Measurements from ENCODE around the gene RNF222.
A peak's percentile ranks its signal among the peaks of the same experiment; 100 is the strongest.

The RNF222 gene

GRCh38 chr17:8387914-8388651 lies 9.5 kb downstream of the RNF222 start:
- no peak for DNase-seq (ENCODE audit: low read depth, low spot score)
- Histone ChIP-seq H3K36me3 (ENCODE audit: insufficient read depth, insufficient read length, low read length) (no peaks in the 10 kb centered on the region), H3K9ac (ENCODE audit: insufficient read length, low read depth) (no peak overlapping the region), H3K9me3 (ENCODE audit: insufficient read depth, low read length) (no peaks in the 10 kb centered on the region), H3K27me3 (ENCODE audit: insufficient read depth, insufficient read length) (no peaks in the 10 kb centered on the region), H3K4me1 (ENCODE audit: insufficient read depth, insufficient read length) (peaks cover 4% of the 10 kb centered on the region), H3K4me3 (ENCODE audit: insufficient read length, low read depth) (no peak overlapping the region)
- TF ChIP-seq YY1 (IDR thresholded peaks at IDR 0.05; ENCODE audit: insufficient read depth, insufficient read length) = no peak
- no peak for TF ChIP-seq SUZ12 (IDR thresholded peaks at IDR 0.05; ENCODE audit: extremely low read depth, insufficient read depth, insufficient read length)
- no peak for TF ChIP-seq ZNF274 (IDR thresholded peaks at IDR 0.05; ENCODE audit: low read depth, low read length)

GRCh38 chr17:8386841-8387240 lies 10.8 kb downstream of the RNF222 start:
- no peaks in the 10 kb centered on the region for H3K4me1 ChIP-seq (ENCODE audit: insufficient read depth, insufficient read length)
- TF ChIP-seq SUZ12 (IDR thresholded peaks at IDR 0.05; ENCODE audit: extremely low read depth, insufficient read depth, insufficient read length) (no peak), YY1 (IDR thresholded peaks at IDR 0.05; ENCODE audit: insufficient read depth, insufficient read length) (no peak), ZNF274 (IDR thresholded peaks at IDR 0.05; ENCODE audit: low read depth, low read length) (no peak)
- peaks cover 6% of the 10 kb centered on the region for H3K36me3 ChIP-seq (ENCODE audit: insufficient read depth, insufficient read length, low read length)
- no peak for DNase-seq (ENCODE audit: low read depth, low spot score)
- H3K9me3 ChIP-seq (ENCODE audit: insufficient read depth, low read length) = no peaks in the 10 kb centered on the region
- no peaks in the 10 kb centered on the region for H3K27me3 ChIP-seq (ENCODE audit: insufficient read depth, insufficient read length)
- H3K9ac ChIP-seq (ENCODE audit: insufficient read length, low read depth) = no peak overlapping the region
- H3K4me3 ChIP-seq (ENCODE audit: insufficient read length, low read depth) = no peak overlapping the region

GRCh38 chr17:8384801-8385378 lies 12.7 kb downstream of the RNF222 start:
- DNase-seq (ENCODE audit: low read depth, low spot score) = no peak
- H3K4me3 ChIP-seq (ENCODE audit: insufficient read length, low read depth) = no peak overlapping the region
- peak overlapping the region; percentile 56 for H3K9ac ChIP-seq (ENCODE audit: insufficient read length, low read depth)
- no peaks in the 10 kb centered on the region for H3K4me1 ChIP-seq (ENCODE audit: insufficient read depth, insufficient read length)
- no peaks in the 10 kb centered on the region for H3K27me3 ChIP-seq (ENCODE audit: insufficient read depth, insufficient read length)
- H3K36me3 ChIP-seq (ENCODE audit: insufficient read depth, insufficient read length, low read length) = peaks cover 26% of the 10 kb centered on the region
- TF ChIP-seq YY1 (IDR thresholded peaks at IDR 0.05; ENCODE audit: insufficient read depth, insufficient read length) (no peak), ZNF274 (IDR thresholded peaks at IDR 0.05; ENCODE audit: low read depth, low read length) (no peak), SUZ12 (IDR thresholded peaks at IDR 0.05; ENCODE audit: extremely low read depth, insufficient read depth, insufficient read length) (no peak)
- no peaks in the 10 kb centered on the region for H3K9me3 ChIP-seq (ENCODE audit: insufficient read depth, low read length)

- Histone ChIP-seq H3K4me3 (ENCODE audit: insufficient read length, low read depth) (peak within 1 kb of the TSS; percentile 91), H3K27me3 (ENCODE audit: insufficient read depth, insufficient read length) (no peaks in the 10 kb centered on the region), H3K36me3 (ENCODE audit: insufficient read depth, insufficient read length, low read length) (peaks cover 41% of the 10 kb centered on the region), H3K9me3 (ENCODE audit: insufficient read depth, low read length) (no peaks in the 10 kb centered on the region), H3K4me1 (ENCODE audit: insufficient read depth, insufficient read length) (no peaks in the 10 kb centered on the region), H3K9ac (ENCODE audit: insufficient read length, low read depth) (peak within 1 kb of the TSS; percentile 92)
- no peak for TF ChIP-seq SUZ12 (IDR thresholded peaks at IDR 0.05; ENCODE audit: extremely low read depth, insufficient read depth, insufficient read length)
- TF ChIP-seq ZNF274 (IDR thresholded peaks at IDR 0.05; ENCODE audit: low read depth, low read length) = no peak
- TF ChIP-seq YY1 (IDR thresholded peaks at IDR 0.05; ENCODE audit: insufficient read depth, insufficient read length) = peak; percentile 64
- peak; percentile 94 for DNase-seq (ENCODE audit: low read depth, low spot score)
Observed at GRCh38 chr17:8383143-8383822, 14.3 kb downstream of the RNF222 start, which contains the start of gene RPL26. TSS of gene RPL26 (minus strand) at chr17:8383193. CDS start at chr17:8382310, 883 bp downstream.

GRCh38 chr17:8382880-8383142 lies 14.8 kb downstream of the RNF222 start:
- Histone ChIP-seq H3K9ac (ENCODE audit: insufficient read length, low read depth) (peak overlapping the region; percentile 78), H3K4me3 (ENCODE audit: insufficient read length, low read depth) (peak overlapping the region; percentile 91), H3K27me3 (ENCODE audit: insufficient read depth, insufficient read length) (no peaks in the 10 kb centered on the region), H3K9me3 (ENCODE audit: insufficient read depth, low read length) (no peaks in the 10 kb centered on the region), H3K36me3 (ENCODE audit: insufficient read depth, insufficient read length, low read length) (peaks cover 45% of the 10 kb centered on the region), H3K4me1 (ENCODE audit: insufficient read depth, insufficient read length) (no peaks in the 10 kb centered on the region)
- no peak for DNase-seq (ENCODE audit: low read depth, low spot score)
- TF ChIP-seq YY1 (IDR thresholded peaks at IDR 0.05; ENCODE audit: insufficient read depth, insufficient read length) (no peak), SUZ12 (IDR thresholded peaks at IDR 0.05; ENCODE audit: extremely low read depth, insufficient read depth, insufficient read length) (no peak), ZNF274 (IDR thresholded peaks at IDR 0.05; ENCODE audit: low read depth, low read length) (no peak)

GRCh38 chr17:8382052-8382879 lies 15.4 kb downstream of the RNF222 start:
- Histone ChIP-seq H3K9me3 (ENCODE audit: insufficient read depth, low read length) (no peaks in the 10 kb centered on the region), H3K9ac (ENCODE audit: insufficient read length, low read depth) (peak overlapping the region; percentile 78), H3K27me3 (ENCODE audit: insufficient read depth, insufficient read length) (no peaks in the 10 kb centered on the region), H3K36me3 (ENCODE audit: insufficient read depth, insufficient read length, low read length) (peaks cover 51% of the 10 kb centered on the region), H3K4me1 (ENCODE audit: insufficient read depth, insufficient read length) (no peaks in the 10 kb centered on the region), H3K4me3 (ENCODE audit: insufficient read length, low read depth) (peak overlapping the region; percentile 91)
- TF ChIP-seq SUZ12 (IDR thresholded peaks at IDR 0.05; ENCODE audit: extremely low read depth, insufficient read depth, insufficient read length) (no peak), ZNF274 (IDR thresholded peaks at IDR 0.05; ENCODE audit: low read depth, low read length) (no peak), YY1 (IDR thresholded peaks at IDR 0.05; ENCODE audit: insufficient read depth, insufficient read length) (no peak)
- DNase-seq (ENCODE audit: low read depth, low spot score) = no peak

Data from NT2/D1 (cell line).